GM12878 (cell line): Measurements from ENCODE around the gene LAMB4. TPM values are rescaled to one million over a fixed set of nuclear protein-coding genes. Genes with fewer than 3 reads are reported as not detected.

Source experiments
- ATAC-seq: fragments of 200-7000 bp; cut with Tn5 transposase; 3 replicates; pipeline ENCODE4 v1.9.1; 2020; ENCODE audit warnings: mild to moderate bottlenecking, moderate library complexity
- BruUV-seq: library from RNA; stranded (reverse); fragments of 400-500 nt; replicated peaks from 2 replicates; lab custom pipeline; 2021; lab: Mats Ljungman, UMichigan
- CTCF ChIA-PET: fragments of 300-600 bp; sonication (Branson Sonifier 250); formaldehyde crosslinking; extraction: SDS; loops from one replicate; lab custom pipeline; 2021; ENCODE audit warnings: inconsistent platforms; lab: Yijun Ruan, JAX
- POLR2A ChIA-PET: fragments of 350-600 bp; formaldehyde crosslinking; extraction: SDS; loops from one replicate; lab custom pipeline; 2021; ENCODE audit warnings: inconsistent platforms; lab: Charles Lee
- RAD21 ChIA-PET: fragments of 300-600 bp; sonication (Branson Sonifier 250); formaldehyde crosslinking; loops from one replicate; lab custom pipeline; 2023; ENCODE audit warnings: antibody characterized with exemption; ENCODE audit not compliant: unreplicated experiment; lab: Charles Lee
- SMC1A ChIA-PET: fragments of 300-600 bp; sonication (Branson Sonifier 250); formaldehyde crosslinking; loops from one replicate; lab custom pipeline; 2023; ENCODE audit not compliant: unreplicated experiment, uncharacterized antibody; lab: Charles Lee
- DNase-seq: peaks from one replicate; pipeline ENCODE4 v3.0.0-alpha.2; 2011; ENCODE audit warnings: low read depth, low spot score
- FAIRE-seq: peaks from 3 replicates; lab custom pipeline; 2011; peaks lifted over from hg19 to GRCh38; lab: Jason Lieb, UNC
- H2AFZ ChIP-seq: 2 replicates; pipeline ENCODE4 v1.6.0; 2011; ENCODE audit warnings: low read depth, low read length, control low read depth; ENCODE audit not compliant: control insufficient read depth
- H3K27ac ChIP-seq: 2 replicates; pipeline ENCODE4 v1.5.1; 2011; ENCODE audit warnings: control low read depth; ENCODE audit not compliant: control insufficient read depth, insufficient read depth
- H3K27me3 ChIP-seq, 2 experiments: replicated peaks in 1 of 2; 2 replicates each; pipeline versions ENCODE4 v1.6.0 to v1.6.1; 2011; ENCODE audit warnings: low read length in 1 of 2; ENCODE audit not compliant: control insufficient read depth in 2 of 2, insufficient read depth in 2 of 2
- H3K36me3 ChIP-seq, 2 experiments: 2 replicates each; pipeline ENCODE4 v1.5.1; 2011; ENCODE audit warnings: low read length in 1 of 2; ENCODE audit not compliant: control insufficient read depth in 2 of 2, insufficient read depth in 2 of 2
- H3K4me1 ChIP-seq: 2 replicates; pipeline ENCODE4 v1.6.1; 2011; ENCODE audit warnings: mild to moderate bottlenecking, low read length, moderate library complexity, mixed read lengths; ENCODE audit not compliant: control insufficient read depth, insufficient read depth
- H3K4me2 ChIP-seq: 2 replicates; pipeline ENCODE4 v1.6.0; 2011; ENCODE audit warnings: control low read depth; ENCODE audit not compliant: control insufficient read depth, insufficient read depth
- H3K4me3 ChIP-seq: fragments of 200-600 bp; sonication (generic); 2 replicates; pipeline ENCODE4 v1.5.1; 2016
- H3K79me2 ChIP-seq: 2 replicates; pipeline ENCODE4 v1.6.0; 2011; ENCODE audit warnings: low read length; ENCODE audit not compliant: control insufficient read depth, insufficient read depth
- H3K9ac ChIP-seq: 2 replicates; pipeline ENCODE4 v1.8.0; 2011; ENCODE audit warnings: low read length, control low read depth, mixed read lengths; ENCODE audit not compliant: control insufficient read depth, insufficient read depth
- H3K9me3 ChIP-seq: replicated peaks from 3 replicates; pipeline ENCODE4 v1.5.1; 2011; ENCODE audit warnings: mild to moderate bottlenecking, low read length; ENCODE audit not compliant: control insufficient read depth, insufficient read depth
- H4K20me1 ChIP-seq: 2 replicates; pipeline ENCODE4 v1.6.0; 2011; ENCODE audit not compliant: control insufficient read depth, insufficient read depth
- CBX3 ChIP-seq: fragments of 200-600 bp; sonication (generic); IDR thresholded peaks from 2 replicates; pipeline ENCODE4 v1.6.1; 2016; ENCODE audit warnings: low read depth, borderline replicate concordance
- CREM ChIP-seq: IDR thresholded peaks from 2 replicates; pipeline ENCODE4 v1.6.1; 2014; ENCODE audit warnings: antibody characterized with exemption, low read depth
- MTA2 ChIP-seq: fragments of 450-650 bp; IDR thresholded peaks from 2 replicates; pipeline ENCODE4 v1.6.1; 2016; ENCODE audit warnings: low read depth, mild to moderate bottlenecking, moderate library complexity
- NFXL1 ChIP-seq: fragments of 450-650 bp; IDR thresholded peaks from 2 replicates; pipeline ENCODE4 v1.6.1; 2017; ENCODE audit warnings: antibody characterized with exemption, mild to moderate bottlenecking, borderline replicate concordance
- NR2C1 ChIP-seq: fragments of 450-650 bp; IDR thresholded peaks from 2 replicates; pipeline ENCODE4 v1.6.1; 2017; ENCODE audit warnings: antibody characterized with exemption, mild to moderate bottlenecking, moderate library complexity
- PRDM15 ChIP-seq: fragments of 450-650 bp; formaldehyde crosslinking; IDR thresholded peaks from 2 replicates; pipeline ENCODE4 v1.4.0; 2020; ENCODE audit warnings: mild to moderate bottlenecking, moderate library complexity
- ZBED1 ChIP-seq: IDR thresholded peaks from 2 replicates; pipeline ENCODE4 v1.6.1; 2016; ENCODE audit warnings: borderline replicate concordance
- ZNF687 ChIP-seq: fragments of 450-650 bp; IDR thresholded peaks from 2 replicates; pipeline ENCODE4 v1.6.1; 2017; ENCODE audit warnings: mild to moderate bottlenecking, moderate library complexity
- ZZZ3 ChIP-seq: IDR thresholded peaks from 2 replicates; pipeline ENCODE4 v1.6.1; 2011; ENCODE audit warnings: low read depth; ENCODE audit not compliant: control insufficient read depth, insufficient read length
- WGBS: methylation state at CpG from one replicate; pipeline ENCODE4 v1.1.6; 2016; ENCODE audit warnings: low lambda C conversion rate; ENCODE audit not compliant: insufficient replicate concordance, insufficient coverage; ENCODE audit errors: missing lambda C conversion rate; 5-methylcytosine and 5-hydroxymethylcytosine counted together
- in situ Hi-C: fragments of 300-500 bp; cut with MboI; formaldehyde crosslinking; loops from 9 replicates; pipeline ENCODE4 v1.14.3; 2018; ENCODE audit warnings: mixed read lengths
- intact Hi-C: fragments of 100-400 bp; cut with micrococcal nuclease; formaldehyde crosslinking; loops from one replicate; pipeline ENCODE4 v1.14.2; 2022; ENCODE audit not compliant: unreplicated experiment
- polyA plus RNA-seq, 11 experiments: library from polyadenylated mRNA; depleted of rRNA in 4 of 11; unstranded in 6 of 11; stranded (reverse) in 5 of 11; fragments of >200 nt; fragmentation: Nextera tagmentation in 4 of 11; fragmentation: Illumina TruSeq in 1 of 11; extraction: Ambion mirVana in 4 of 11; extraction: Trizol in 1 of 11; gene quantifications; 1 replicate in 1 of 11; 2 replicates in 10 of 11; pipeline versions ENCODE4 v1.2.1 to v1.2.3, GENCODE V29; 2011 to 2016; ENCODE audit warnings: inconsistent platforms in 2 of 11, missing spikeins in 2 of 11, low read depth in 1 of 11
- total RNA-seq, 4 experiments: library from RNA; depleted of rRNA in 3 of 4; stranded (reverse); fragments of >200 nt in 3 of 4; fragmentation: Illumina TruSeq in 1 of 4; extraction: Trizol in 1 of 4; gene quantifications; 2 replicates each; pipeline versions ENCODE4 v1.2.1 to v1.2.3, GENCODE V29; 2013 to 2021
- TF ChIP-seq, protein P1 (sequence below): fragments of 150-350 bp; IDR thresholded peaks from 2 replicates; pipeline ENCODE4 v1.6.1; 2014; ENCODE audit warnings: mild to moderate bottlenecking, low read depth, low read length
- TF ChIP-seq, protein P2 (sequence below): fragments of 450-650 bp; IDR thresholded peaks from 2 replicates; pipeline ENCODE4 v1.6.1; 2016; ENCODE audit warnings: mild to moderate bottlenecking
- TF ChIP-seq, protein P3 (sequence below): fragments of 450-650 bp; IDR thresholded peaks from 2 replicates; pipeline ENCODE4 v1.6.1; 2017; ENCODE audit warnings: low read depth, mild to moderate bottlenecking, moderate library complexity

The LAMB4 gene
- total and polyA plus RNA-seq, 10 of the 15 experiments (the other 5 are each of a cell fraction or from before 2014, with no cell fraction given), result 0.04 to 0.06 TPM; not detected in 8

DNA sequence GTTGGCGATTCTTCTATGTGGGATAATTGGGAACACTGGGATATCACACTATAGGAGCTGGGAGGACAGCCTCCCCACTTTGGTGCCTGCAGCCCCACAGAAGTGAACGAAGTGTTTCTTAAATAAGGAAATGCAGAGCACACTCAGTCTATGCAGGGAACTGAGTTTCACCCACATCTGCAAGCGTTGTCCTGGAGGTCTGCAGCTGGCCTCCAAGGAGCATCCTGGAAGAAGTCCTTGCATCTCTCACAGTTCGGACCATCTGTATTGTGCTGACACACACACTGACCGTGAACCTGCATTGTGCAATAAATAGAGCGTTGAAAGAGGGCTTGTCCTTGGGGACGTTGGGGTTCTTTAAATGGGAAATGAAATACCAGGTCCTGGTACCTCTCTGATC is 25.8 kb downstream of the LAMB4 start:
- CTCF ChIA-PET, result interaction anchor here (0.6 to 11.0 kb wide), 3 partner anchors 9 to 1426 kb away, joined by 3 to 254 read pairs (median 3); no protein-coding TSS in a partner anchor
- no peaks in the 10 kb centered on the region for H3K4me1 ChIP-seq
- FAIRE-seq (no peak), ATAC-seq (no peak), DNase-seq (no peak)
- H3K9me3 ChIP-seq, result no peaks in the 10 kb centered on the region
- BruUV-seq, result no TSS peak
- H3K4me3 ChIP-seq, result no peak overlapping the region
- no peak overlapping the region for H2AFZ ChIP-seq
- POLR2A ChIA-PET, result no interaction called here
- intact Hi-C loops (no loop called here), in situ Hi-C loops (no loop called here)
- H3K4me2 ChIP-seq, result no peak overlapping the region
- RAD21 ChIA-PET, result no interaction called here
- H3K27ac ChIP-seq, result no peak overlapping the region
- WGBS, result 33% methylated on average over 7 of the region's 7 CpGs
- H3K79me2 ChIP-seq, result no peaks in the 10 kb centered on the region
- H3K27me3 ChIP-seq, result peaks cover 0 to 1% of the 10 kb centered on the region in 2 experiments; a peak in 2 of 4 replicates
- no peaks in the 10 kb centered on the region for H3K36me3 ChIP-seq
- SMC1A ChIA-PET, result interaction anchor here (0.8 kb wide), 1 partner anchor 77 kb away, joined by 3 read pairs; no protein-coding TSS in a partner anchor
- no peaks in the 10 kb centered on the region for H4K20me1 ChIP-seq
- H3K9ac ChIP-seq, result no peak overlapping the region
- TF ChIP-seq, protein P1, sequence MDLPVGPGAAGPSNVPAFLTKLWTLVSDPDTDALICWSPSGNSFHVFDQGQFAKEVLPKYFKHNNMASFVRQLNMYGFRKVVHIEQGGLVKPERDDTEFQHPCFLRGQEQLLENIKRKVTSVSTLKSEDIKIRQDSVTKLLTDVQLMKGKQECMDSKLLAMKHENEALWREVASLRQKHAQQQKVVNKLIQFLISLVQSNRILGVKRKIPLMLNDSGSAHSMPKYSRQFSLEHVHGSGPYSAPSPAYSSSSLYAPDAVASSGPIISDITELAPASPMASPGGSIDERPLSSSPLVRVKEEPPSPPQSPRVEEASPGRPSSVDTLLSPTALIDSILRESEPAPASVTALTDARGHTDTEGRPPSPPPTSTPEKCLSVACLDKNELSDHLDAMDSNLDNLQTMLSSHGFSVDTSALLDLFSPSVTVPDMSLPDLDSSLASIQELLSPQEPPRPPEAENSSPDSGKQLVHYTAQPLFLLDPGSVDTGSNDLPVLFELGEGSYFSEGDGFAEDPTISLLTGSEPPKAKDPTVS, result no peak
- TF ChIP-seq PRDM15 (CRISPR knock-in tag), result no peak
- TF ChIP-seq CBX3, result no peak
- TF ChIP-seq NFXL1, result no peak
- no peak for TF ChIP-seq ZNF687
- TF ChIP-seq ZZZ3, result no peak
- TF ChIP-seq, protein P2, sequence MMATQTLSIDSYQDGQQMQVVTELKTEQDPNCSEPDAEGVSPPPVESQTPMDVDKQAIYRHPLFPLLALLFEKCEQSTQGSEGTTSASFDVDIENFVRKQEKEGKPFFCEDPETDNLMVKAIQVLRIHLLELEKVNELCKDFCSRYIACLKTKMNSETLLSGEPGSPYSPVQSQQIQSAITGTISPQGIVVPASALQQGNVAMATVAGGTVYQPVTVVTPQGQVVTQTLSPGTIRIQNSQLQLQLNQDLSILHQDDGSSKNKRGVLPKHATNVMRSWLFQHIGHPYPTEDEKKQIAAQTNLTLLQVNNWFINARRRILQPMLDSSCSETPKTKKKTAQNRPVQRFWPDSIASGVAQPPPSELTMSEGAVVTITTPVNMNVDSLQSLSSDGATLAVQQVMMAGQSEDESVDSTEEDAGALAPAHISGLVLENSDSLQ, result no peak
- TF ChIP-seq CREM, result no peak
- no peak for TF ChIP-seq ZBED1
- TF ChIP-seq, protein P3, sequence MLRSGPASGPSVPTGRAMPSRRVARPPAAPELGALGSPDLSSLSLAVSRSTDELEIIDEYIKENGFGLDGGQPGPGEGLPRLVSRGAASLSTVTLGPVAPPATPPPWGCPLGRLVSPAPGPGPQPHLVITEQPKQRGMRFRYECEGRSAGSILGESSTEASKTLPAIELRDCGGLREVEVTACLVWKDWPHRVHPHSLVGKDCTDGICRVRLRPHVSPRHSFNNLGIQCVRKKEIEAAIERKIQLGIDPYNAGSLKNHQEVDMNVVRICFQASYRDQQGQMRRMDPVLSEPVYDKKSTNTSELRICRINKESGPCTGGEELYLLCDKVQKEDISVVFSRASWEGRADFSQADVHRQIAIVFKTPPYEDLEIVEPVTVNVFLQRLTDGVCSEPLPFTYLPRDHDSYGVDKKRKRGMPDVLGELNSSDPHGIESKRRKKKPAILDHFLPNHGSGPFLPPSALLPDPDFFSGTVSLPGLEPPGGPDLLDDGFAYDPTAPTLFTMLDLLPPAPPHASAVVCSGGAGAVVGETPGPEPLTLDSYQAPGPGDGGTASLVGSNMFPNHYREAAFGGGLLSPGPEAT, result no peak
- TF ChIP-seq NR2C1, result no peak
- TF ChIP-seq MTA2, result no peak
